NCI-H1092 treated with DMSO at 0.1 percent for 48 hours (cell line): ENCODE results near the gene NASP.

Source experiments
- DNase-seq: peaks from one replicate; lab custom pipeline; 2025; lab: John Stamatoyannopoulos, UW

NASP gene, protein sequence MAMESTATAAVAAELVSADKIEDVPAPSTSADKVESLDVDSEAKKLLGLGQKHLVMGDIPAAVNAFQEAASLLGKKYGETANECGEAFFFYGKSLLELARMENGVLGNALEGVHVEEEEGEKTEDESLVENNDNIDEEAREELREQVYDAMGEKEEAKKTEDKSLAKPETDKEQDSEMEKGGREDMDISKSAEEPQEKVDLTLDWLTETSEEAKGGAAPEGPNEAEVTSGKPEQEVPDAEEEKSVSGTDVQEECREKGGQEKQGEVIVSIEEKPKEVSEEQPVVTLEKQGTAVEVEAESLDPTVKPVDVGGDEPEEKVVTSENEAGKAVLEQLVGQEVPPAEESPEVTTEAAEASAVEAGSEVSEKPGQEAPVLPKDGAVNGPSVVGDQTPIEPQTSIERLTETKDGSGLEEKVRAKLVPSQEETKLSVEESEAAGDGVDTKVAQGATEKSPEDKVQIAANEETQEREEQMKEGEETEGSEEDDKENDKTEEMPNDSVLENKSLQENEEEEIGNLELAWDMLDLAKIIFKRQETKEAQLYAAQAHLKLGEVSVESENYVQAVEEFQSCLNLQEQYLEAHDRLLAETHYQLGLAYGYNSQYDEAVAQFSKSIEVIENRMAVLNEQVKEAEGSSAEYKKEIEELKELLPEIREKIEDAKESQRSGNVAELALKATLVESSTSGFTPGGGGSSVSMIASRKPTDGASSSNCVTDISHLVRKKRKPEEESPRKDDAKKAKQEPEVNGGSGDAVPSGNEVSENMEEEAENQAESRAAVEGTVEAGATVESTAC

DNA sequence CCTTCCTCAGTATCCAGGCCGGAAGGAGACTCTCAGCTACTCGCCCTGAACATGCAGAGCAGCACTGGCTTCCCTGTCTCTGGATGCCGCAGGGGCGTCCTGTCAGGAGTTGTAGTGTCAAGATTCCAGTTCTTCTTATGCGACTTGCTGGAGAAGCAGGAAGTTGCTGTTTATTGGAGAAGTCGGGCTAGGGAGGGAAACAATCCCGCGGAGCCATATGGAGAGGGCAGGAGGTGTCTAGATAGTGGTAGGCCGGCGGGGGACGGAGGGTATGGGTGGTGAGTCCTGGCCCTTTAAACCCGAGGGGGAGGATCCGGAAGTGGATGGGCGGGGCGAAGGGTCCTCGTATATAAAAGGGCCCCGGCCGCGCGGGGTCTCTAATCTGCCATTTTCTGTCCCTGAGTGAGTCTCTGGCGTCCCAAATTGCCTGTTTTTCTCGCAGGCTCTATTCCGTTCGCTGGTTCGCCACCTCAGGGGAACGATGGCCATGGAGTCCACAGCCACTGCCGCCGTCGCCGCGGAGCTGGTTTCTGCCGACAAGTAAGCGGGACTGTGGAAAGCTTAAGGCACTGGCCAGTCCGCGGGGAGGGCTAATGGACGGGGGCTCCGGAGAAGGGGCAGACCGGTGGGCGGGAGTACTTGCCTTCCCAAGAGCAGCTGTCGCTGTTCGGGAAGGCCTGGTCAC is at the start of gene NASP:
NASP (plus strand) TSS at position 376 of the 685 bp plus-strand sequence; CDS start at position 482, 106 bp downstream.
- peak; percentile 97 for DNase-seq

DNA sequence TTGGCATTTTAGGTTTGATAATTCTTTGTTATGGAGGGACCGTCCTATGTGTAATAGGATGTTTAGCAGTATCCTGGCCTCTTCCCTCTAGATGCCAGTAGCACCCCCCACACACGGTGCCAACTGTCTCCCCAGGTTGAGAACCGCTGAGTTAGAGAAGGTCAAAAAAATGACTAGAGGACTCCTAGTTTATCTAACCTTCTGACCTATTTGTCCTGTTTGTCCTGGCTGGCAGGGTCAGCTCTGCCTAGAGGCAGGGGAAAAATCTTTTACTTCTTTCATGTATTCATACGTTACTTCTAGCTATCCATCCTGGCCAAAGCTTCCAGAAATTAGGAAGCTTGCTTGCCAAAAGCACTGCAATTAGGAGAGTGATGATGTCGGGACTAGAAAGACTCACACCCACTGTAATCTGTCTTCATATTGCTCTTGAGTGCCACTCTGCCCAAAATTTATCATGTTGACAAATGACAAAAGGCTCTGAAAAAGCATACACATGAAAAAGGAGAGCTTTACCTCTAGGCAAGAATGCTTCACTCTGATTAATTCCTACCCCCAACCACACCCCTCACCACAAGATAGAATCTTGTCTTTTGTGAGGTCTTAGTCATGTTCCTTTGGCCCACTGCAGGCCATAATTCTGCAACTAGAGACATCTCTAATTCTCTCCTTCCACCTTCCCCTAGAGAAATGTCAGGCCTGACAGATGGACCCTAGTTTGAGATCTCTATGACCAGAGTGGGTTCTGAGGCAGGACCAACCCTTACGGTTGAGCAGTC is 47.7 kb upstream of the NASP start:
- DNase-seq = no peak

DNA sequence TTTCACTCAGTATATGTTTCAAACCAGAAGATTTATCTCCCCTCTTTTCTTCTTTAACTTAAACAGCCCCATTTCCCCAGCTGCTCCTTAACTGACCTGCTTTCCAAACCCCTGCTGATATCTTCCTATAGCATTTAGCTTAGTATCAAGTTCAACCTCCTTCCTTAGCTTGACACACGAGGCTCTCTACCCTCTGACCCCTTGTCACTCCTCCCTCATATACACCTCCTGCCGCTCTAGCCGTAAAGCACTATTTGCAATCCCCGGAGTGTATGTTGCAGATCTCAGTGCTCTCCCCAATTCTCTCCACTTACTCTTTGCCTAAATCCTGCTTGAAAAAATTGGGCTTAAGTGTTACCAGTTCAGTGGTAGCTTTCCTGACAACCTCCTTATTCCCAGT is 47.0 kb upstream of the NASP start:
- DNase-seq = no peak

DNA sequence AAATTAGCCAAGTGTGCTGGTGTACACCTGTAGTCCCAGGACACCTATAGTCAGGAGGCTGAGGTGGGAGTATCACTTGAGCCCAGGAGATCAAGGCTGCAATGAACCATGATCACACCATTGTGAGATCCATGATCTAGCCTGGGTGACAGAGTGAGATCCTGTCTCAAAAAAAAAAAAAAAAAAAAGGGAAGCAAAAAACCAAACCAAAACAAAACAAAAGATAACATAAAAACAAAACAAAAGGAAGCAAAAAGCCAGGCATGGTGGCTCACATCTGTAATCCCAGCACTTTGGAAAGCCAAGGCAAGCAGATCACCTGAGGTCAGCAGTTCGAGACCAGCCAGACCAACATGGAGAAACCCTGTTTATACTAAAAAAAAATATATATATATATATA is 42.6 kb upstream of the NASP start:
- DNase-seq = no peak

DNA sequence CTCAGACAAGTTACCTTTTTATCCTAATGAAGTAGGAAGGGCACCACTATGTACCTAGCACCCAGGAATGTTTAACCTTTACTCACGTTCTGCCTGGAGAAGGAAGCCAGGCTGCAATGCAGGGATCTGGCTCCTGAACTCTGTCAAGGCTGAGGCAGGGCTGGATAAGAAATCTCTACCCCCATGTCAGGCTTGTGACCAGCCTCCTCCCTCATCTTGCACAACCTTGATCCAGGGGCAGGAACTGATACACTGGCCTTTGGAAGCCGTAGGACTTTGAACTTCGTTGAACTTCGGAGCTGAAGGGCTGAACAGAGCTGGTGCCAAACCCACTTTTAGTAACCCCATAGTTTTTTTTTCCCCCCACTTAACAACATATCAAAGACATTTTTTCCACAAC is 41.2 kb upstream of the NASP start:
- DNase-seq = no peak

DNA sequence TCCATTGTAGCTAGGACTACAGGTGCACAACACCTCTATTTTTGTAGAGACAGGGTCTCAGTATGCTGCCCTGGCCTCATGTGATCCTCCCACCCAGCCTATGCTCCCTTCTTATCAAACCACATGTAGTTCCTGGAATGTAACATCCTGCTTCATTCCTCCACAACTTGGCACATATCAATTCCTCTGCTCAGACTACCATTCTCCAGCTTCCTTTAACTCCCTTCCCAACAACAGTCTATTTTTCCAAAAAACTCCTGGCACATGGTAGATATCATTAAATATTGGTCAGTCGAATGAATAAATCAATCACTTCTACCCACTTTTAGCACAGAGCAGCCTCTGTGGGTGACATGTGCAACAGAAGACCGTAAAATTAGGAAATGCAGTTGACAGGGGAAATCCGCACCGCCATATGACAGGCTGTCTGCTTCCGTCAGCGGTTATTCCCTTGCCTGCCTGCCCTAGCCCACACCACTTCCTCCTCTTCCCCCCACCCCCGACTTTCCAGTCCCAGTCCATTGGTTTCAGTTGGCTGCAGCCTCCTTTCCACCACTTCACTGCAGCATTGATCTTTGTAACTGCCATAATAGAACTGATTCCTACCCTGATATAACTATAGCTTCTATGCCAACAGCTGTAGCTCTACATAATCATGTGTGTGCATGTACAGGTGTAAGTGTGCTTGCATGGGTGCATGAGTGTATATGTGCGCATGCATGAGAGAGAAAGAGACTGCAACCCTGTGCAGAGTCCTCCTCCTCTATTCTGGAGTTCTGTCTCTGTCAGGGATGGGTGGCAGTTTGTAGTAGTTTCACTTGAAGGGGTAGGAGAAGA is 40.0 kb upstream of the NASP start:
- DNase-seq = no peak

DNA sequence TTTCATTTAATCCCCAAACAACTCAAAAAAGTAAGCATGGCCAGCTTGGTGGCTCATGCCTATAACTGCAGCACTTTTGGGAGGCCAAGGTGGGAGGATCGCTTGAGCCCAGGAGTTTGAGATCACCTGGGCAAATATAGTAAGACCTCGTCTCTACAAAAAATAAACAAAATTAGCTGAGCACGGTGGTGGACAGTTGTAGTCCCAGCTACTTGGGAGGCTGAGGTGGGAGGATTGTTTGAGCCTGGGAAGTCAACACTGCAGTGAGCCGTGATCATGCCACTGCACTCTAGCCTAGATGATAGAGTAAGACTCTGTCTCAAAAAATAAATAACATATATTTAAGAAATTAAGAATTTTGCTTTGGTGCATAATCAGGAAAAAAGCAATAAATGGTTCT is 39.3 kb upstream of the NASP start:
- no peak for DNase-seq

DNA sequence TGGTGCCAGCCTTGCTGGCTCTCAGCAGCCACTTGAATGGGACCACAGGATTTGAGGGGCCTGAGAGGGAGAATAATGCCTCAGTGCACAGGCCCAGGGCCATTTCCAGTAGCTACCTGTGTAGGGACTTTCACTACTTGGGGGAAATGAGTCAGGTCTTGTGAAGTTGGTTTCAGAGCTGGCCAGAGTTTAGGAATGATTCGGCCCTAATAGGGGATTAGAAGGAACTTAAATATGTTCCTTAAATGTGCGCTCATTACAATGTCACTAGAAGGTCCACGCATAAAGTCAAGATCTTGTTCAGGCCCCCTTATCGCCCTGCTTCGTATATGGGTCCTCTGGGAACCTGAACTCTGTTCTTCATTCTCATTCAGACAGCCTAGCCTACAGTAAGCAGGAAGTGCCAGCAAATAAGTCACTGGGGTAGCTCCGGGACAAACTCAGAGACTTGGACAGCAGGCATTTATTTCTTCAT is 38.8 kb upstream of the NASP start:
- no peak for DNase-seq

DNA sequence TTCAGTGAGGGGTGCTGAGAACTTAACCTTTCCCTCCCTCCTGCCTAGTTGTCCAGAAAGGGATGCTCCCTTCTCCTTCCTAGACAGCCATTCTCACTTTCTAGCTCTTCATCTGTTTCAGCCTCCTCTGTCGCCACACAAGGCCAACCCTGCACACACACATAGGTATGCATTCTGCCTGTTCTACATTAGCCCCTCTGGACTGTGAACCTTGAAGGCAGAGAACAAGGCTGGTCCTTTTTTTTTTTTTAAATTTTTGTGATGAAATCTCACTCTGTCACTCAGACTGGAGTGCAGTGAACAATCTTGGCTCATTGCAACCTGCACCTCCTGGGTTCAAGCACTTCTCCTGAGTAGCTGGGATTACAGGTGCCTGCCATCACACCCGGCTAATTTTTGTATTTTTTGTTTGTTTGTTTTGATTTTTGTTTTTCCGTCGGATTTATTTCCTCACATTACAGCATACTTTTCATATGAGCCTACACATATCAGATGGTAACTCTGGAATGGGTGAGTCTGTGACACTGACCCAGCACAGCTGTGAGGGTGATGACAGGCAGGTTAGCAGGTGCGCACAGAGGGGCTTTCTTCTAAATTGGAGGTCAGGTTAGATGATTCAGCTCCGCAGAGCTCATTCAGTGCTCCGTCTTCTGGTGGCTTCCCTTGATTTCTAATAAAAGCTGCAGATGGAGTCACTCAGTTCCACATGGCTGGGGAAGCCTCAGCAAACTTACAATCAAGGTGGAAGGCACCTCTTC is 38.1 kb upstream of the NASP start:
- no peak for DNase-seq

DNA sequence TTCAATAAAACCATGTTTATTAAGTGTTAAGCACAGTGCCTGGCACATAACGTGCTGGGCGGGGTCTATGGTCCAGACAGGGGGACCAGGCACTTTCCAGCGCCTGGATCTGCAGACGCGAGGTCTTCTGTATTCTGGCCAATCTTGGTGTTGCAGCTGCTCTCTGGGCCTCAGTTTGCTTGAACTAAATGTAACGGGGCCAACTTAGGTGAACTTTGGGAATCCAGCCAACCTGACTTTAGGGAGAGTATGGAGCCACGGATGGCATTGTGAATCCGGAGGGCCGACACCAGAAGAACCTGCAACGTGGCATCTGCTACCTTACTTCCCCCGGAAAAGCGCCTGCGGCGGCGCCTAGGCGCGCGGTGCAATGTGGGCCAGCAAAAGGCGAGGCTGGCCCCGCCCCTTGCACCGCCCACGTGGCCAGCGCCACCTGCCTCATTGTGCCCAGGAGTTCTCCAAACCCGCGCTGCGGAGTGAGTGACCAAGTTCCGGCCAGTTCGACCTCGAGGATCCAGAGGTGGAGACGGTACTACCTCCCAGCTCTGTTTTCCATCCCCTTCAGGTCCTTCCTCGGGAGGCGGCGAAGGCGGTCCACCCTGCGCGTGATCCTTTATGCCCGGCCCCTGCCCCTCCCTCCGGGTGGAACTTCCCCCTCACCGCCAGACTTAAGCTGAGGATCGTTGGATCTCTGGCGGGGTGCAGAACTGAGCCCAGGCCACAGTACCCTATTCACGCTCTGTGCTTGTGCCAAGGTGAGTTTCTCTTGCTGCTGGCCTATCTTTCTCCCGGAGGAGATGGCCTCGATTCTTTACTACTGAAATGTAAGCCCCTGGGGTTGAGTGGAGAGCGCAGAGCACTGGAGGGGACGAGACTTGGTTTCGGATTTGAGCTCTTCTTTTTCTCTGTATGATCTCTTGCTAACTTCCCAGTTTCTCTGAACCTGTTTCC is 33.2 kb upstream of the NASP start, which contains the start of gene AKR1A1:
AKR1A1 (plus strand) TSS at position 426 of the 951 bp plus-strand sequence. CDS start 10,969 bp downstream, outside the sequence.
- DNase-seq = peak; percentile 96

DNA sequence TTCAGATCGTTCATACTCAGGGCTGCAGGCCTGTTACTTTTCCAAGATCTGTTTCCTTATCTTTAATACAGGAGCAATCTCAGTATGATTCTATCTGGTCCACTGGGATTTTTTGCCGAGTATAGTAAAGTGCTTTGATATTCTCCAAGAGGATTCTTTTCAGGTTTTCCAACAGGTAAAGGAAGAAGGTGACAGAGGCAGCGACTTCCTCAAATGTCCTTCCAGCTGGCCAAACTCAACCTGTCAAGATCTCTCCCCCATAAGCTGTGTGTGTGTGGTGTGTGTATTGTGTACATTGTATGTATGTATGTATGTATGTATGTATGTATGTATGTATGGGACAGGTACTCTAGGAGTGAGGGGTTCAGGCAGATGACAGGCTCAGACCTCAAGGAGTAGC is 32.2 kb upstream of the NASP start:
- DNase-seq = no peak

DNA sequence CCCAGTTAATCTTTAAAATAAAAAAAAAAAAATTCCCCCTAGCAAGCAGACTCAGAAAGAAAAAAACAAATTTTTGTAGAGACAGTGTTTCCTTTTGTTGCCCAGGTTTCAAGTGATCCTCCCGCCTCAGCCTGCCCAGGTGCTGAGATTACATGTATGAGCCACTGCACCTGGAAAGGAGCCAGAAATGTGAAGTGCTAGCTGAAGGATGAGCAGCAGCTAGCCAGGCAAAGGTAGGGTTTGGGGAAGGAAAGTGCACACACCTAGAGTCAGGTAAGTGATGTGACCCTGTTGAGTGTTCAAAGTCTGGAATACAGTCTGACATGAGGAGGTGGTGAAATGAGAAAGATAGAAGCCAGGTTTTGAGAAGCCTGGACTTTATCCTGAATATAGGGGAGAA is 31.5 kb upstream of the NASP start:
- DNase-seq = peak; percentile 40

DNA sequence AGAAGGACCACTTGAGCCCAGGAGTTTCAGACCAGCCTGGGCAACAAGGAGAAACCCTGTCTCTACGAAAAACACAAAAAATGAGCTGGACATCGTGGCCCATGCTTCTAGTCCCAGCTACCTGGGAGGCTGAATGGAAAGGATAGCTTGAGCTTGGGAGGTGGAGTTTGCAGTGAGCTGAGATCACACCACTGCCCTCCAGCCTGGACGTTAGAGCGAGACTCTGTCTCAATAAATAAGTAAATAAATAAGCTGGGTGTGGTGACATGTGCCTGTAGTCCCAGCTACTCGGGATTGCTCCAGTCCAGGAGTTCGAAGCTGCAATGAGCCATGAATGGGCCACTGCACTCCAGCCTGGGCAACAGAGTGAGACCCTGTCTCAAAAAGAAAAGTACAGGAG is 29.6 kb upstream of the NASP start:
- DNase-seq = no peak

DNA sequence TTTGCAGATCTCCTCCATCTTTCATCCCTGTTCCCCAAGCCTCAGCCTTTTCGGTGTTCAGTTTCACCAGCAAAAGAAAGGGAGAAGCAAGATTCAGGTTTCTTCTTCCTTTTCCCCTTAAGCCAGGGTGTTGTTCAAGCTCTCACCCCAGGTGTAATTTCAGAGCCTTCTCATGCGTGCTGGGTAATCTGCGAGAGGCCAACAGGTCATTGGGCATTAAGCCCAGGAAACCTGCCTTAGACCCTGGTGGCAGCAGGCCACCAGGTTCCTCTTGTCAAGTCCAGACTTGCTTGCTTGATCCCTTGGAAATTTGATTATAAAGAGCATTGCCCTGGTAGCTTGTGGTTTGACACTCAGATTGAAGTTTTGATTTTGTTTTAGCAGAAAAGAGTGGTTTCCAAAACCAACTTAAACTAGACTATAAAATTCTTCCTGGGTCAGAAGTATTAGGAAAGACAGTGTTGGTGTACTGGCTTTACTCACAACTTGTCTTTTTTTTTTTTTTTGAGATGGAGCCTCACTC is 26.4 kb upstream of the NASP start:
- no peak for DNase-seq

DNA sequence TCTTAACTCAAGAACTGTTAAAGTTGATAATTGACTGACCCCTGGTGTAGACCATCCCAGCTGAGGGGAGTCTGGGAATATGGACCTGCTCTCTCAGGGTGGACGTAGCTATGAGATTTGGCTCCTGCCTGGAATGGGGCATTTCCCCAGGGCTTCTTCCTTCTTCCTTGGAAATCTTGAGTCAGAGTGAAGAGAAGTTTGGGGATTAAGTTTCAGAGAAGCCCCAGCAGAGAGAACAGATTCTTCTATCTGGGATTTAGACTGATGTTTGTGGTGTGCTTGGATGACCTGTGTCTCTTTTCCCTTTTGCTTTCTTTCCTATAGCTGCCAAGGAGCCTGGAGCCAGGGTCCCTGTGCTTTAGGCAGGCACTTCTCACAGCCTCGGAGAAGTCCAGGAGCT is 20.0 kb upstream of the NASP start:
- DNase-seq = no peak

DNA sequence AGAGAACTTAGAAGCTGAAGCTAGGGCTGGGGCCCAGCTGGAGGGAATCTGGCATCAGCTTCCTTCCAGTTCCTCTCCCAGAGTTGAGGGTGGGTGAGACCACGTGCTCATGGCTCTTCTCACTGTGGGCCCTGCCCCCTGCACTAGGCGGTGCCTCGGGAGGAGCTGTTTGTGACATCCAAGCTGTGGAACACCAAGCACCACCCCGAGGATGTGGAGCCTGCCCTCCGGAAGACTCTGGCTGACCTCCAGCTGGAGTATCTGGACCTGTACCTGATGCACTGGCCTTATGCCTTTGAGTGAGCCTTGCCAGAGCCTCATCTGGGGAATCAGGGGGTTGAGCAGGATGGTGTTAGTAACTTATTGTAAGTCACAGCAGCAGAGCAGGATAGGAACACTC is 17.1 kb upstream of the NASP start:
- no peak for DNase-seq

DNA sequence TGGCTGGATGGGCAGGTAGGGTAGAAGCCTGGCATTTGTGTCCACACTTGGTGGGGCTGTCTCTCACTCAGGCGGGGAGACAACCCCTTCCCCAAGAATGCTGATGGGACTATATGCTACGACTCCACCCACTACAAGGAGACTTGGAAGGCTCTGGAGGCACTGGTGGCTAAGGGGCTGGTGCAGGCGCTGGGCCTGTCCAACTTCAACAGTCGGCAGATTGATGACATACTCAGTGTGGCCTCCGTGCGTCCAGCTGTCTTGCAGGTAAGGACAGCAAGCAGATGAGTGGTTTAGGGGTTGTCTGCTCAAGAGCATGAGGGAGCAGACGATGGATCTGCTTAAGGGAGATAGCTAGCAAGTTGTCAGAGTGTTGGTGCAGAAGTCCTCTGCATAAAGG is 15.9 kb upstream of the NASP start:
- no peak for DNase-seq

DNA sequence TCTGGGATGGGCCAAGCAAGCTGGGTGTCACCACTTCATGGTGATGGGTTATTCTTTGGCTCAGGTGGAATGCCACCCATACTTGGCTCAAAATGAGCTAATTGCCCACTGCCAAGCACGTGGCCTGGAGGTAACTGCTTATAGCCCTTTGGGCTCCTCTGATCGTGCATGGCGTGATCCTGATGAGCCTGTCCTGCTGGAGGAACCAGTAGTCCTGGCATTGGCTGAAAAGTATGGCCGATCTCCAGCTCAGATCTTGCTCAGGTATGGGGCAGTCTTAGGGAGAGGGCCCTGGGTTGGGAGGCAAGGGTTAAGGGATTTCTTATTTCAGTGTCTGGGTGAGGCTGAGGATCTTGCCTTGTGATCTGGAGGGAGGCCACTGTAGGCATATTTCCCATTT is 15.4 kb upstream of the NASP start:
- DNase-seq = no peak

DNA sequence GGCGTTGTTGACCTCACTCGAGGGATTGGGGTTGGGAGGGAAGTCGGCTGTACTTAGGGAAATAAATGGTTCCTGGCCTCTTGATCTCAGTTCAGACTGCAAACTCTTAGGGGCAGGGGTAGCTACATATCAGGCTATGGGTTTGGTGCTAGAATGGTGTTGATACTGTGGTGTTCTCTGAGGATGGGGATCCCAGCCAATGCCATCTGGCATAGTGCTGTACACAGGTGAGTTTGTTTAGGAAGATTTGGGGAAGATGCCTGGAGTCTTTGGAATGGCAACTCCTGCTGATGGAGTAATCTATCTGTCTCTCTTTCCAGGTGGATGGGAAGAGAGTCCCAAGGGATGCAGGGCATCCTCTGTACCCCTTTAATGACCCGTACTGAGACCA is 14.3 kb upstream of the NASP start:
- no peak for DNase-seq
